NT2/D1 (cell line): ENCODE data around the gene SNCG.

ENCODE experiments used
- DNase-seq: peaks from one replicate; pipeline ENCODE4 v3.0.0-alpha.2; 2011; ENCODE audit warnings: low read depth, low spot score
- H3K27me3 ChIP-seq: 2 replicates; pipeline ENCODE4 v1.6.0; 2011; ENCODE audit warnings: mild to moderate bottlenecking; ENCODE audit not compliant: insufficient read length, insufficient read depth
- H3K36me3 ChIP-seq: 2 replicates; pipeline ENCODE4 v1.6.1; 2011; ENCODE audit warnings: mild to moderate bottlenecking, low read length, mixed read lengths; ENCODE audit not compliant: insufficient read depth, insufficient read length
- H3K4me1 ChIP-seq: 2 replicates; pipeline ENCODE4 v1.5.1; 2011; ENCODE audit not compliant: insufficient read depth, insufficient read length
- H3K4me3 ChIP-seq: 2 replicates; pipeline ENCODE4 v1.5.1; 2011; ENCODE audit warnings: low read depth; ENCODE audit not compliant: insufficient read length
- H3K9ac ChIP-seq: 2 replicates; pipeline ENCODE4 v1.6.0; 2011; ENCODE audit warnings: low read depth; ENCODE audit not compliant: insufficient read length
- H3K9me3 ChIP-seq: 2 replicates; pipeline ENCODE4 v1.5.1; 2011; ENCODE audit warnings: mild to moderate bottlenecking, low read length; ENCODE audit not compliant: insufficient read depth
- SUZ12 ChIP-seq: IDR thresholded peaks from 2 replicates; pipeline ENCODE4 v1.6.1; 2011; ENCODE audit not compliant: insufficient read length, insufficient read depth; ENCODE audit errors: extremely low read depth
- YY1 ChIP-seq: IDR thresholded peaks from 2 replicates; pipeline ENCODE4 v1.6.1; 2011; ENCODE audit not compliant: insufficient read length, insufficient read depth
- ZNF274 ChIP-seq: IDR thresholded peaks from 2 replicates; pipeline ENCODE4 v1.6.1; 2011; ENCODE audit warnings: mild to moderate bottlenecking, low read depth, low read length

The SNCG gene

DNA sequence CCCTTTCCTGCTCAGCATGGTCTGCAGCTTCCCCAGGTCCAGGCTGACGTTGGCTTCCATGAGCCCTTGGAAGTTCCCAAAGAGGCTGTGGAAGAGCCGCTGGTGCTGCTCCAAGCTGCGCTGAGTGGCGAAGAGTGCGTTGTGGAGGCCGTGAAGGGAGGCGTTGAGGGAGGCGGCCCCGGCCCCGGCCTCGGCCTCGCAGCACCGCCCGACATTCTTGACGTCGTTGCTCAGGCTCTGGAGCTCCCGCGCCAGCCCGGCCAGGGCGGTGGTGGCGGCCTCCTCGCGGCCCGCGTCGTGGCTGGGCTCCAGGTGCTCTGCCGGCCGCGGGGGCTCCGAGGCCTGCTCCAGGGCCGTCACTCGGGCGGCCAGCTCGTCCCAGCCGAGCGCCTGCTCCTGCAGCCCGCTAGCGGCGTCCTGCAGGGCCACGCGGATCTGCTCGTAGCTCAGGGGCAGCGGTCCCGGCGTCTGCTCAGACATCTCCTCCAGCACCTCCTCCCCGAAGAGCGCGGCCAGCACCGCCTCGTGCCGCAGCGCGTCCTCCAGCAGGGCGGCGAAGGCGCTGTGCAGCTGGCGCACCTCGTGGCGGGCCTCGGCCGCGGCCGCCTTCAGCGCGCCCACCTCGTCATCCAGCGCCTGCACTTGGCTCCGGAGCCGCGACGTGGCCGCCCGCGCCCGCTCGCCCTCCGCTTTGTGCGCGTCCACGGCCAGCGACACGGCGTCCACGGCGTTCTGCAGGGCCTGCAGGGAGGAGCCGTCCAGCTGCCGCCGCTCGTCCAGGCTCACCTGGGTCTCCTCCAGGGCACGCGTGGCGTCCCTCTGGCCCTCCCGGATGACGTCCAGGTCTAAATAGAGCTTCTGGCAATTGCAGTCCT lies 15.7 kb upstream of the SNCG start:
- no peak for DNase-seq
- Histone ChIP-seq H3K36me3 (no peaks in the 10 kb centered on the region), H3K4me1 (peaks cover 9% of the 10 kb centered on the region), H3K4me3 (no peak overlapping the region), H3K27me3 (no peaks in the 10 kb centered on the region), H3K9me3 (no peaks in the 10 kb centered on the region), H3K9ac (no peak overlapping the region)
- TF ChIP-seq SUZ12 (no peak), ZNF274 (no peak), YY1 (no peak)

- no peaks in the 10 kb centered on the region for H3K36me3 ChIP-seq
- no peak overlapping the region for H3K4me3 ChIP-seq
- TF ChIP-seq YY1 (no peak), SUZ12 (no peak), ZNF274 (no peak)
- no peaks in the 10 kb centered on the region for H3K9me3 ChIP-seq
- H3K4me1 ChIP-seq, result peaks cover 9% of the 10 kb centered on the region
- H3K27me3 ChIP-seq, result no peaks in the 10 kb centered on the region
- no peak overlapping the region for H3K9ac ChIP-seq
- no peak for DNase-seq
Measured at GRCh38 chr10:86943316-86944030, 14.9 kb upstream of the SNCG start.

DNA sequence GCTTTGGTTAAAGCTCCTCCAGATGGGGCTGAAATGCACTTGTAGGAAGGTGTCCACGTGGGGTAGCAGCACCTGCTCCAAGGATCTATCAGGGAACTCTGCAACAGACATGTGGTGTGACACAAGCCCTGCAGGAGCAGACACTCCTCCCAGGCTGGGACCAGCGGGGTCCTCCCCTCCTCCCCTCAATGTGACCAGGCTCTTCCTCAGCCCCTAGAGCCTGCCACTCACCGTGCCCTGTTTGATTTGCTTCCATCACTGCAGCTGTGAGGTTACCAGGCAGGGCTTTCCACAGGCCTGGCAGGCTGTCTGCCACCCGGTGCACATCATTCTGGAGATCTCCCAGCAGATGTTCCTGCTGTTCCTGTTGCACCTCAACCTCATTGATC lies 14.4 kb upstream of the SNCG start:
- TF ChIP-seq YY1 (no peak), ZNF274 (no peak), SUZ12 (no peak)
- Histone ChIP-seq H3K9ac (no peak overlapping the region), H3K4me3 (no peak overlapping the region)

DNA sequence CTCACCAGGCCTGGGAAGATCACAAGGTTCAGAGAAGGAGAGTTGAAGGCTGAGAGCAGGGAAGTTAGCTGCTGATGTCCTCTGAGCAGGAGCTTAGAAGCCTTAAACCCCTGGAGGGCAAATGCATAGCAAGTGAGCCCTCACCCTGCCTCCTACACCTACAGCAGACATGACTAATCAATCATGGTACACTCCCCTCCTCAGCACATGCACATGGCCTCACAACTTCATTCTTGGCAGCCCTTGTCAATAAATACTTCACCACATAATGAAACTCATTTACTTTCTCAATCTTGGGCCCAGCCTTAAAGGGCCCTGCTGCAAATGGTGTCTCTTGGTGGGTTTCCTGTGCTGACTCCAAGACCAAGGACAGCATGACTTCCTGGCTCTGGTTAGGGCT lies 13.9 kb upstream of the SNCG start:
- H3K9me3 ChIP-seq, result no peaks in the 10 kb centered on the region
- peaks cover 9% of the 10 kb centered on the region for H3K4me1 ChIP-seq
- TF ChIP-seq ZNF274, result no peak
- H3K9ac ChIP-seq, result no peak overlapping the region
- H3K4me3 ChIP-seq, result no peak overlapping the region
- DNase-seq, result no peak
- H3K36me3 ChIP-seq, result no peaks in the 10 kb centered on the region
- no peaks in the 10 kb centered on the region for H3K27me3 ChIP-seq

More for the DNA sequence above, 14.4 kb upstream of the SNCG start:
- no peaks in the 10 kb centered on the region for H3K36me3 ChIP-seq
- DNase-seq, result no peak
- peaks cover 9% of the 10 kb centered on the region for H3K4me1 ChIP-seq
- H3K27me3 ChIP-seq, result no peaks in the 10 kb centered on the region
- H3K9me3 ChIP-seq, result no peaks in the 10 kb centered on the region

DNA sequence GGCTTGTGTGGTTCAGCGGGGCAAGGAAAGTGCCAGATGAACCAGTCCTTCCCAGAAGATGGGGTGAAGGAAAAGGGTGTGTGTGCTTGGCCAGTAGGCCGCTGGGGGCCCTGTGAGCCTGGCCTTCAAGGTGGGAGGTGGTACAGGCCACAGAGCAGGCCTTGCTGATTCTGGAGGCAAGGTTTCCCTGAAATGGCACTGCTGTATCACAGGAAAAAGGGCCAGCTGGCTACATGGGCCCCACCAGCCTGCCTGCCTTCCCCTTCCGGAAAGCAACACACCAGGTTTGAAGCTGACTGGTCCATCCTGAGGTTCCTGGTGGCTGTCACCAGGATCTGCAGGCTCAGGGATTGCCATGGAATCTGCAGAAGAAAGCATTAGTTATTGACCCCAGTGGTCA lies 13.5 kb upstream of the SNCG start:
- H3K27me3 ChIP-seq, result no peaks in the 10 kb centered on the region
- H3K4me1 ChIP-seq, result peaks cover 7% of the 10 kb centered on the region
- H3K9me3 ChIP-seq, result no peaks in the 10 kb centered on the region
- DNase-seq, result no peak
- TF ChIP-seq ZNF274 (no peak), SUZ12 (no peak), YY1 (no peak)
- H3K4me3 ChIP-seq, result no peak overlapping the region
- H3K9ac ChIP-seq, result no peak overlapping the region
- no peaks in the 10 kb centered on the region for H3K36me3 ChIP-seq

GRCh38 chr10:86945361-86946212 lies 12.8 kb upstream of the SNCG start:
- Histone ChIP-seq H3K9me3 (no peaks in the 10 kb centered on the region), H3K36me3 (no peaks in the 10 kb centered on the region), H3K4me1 (peaks cover 7% of the 10 kb centered on the region), H3K27me3 (no peaks in the 10 kb centered on the region), H3K4me3 (no peak overlapping the region), H3K9ac (no peak overlapping the region)
- TF ChIP-seq YY1 (no peak), SUZ12 (no peak), ZNF274 (no peak)
- DNase-seq, result peak; percentile 64
